ENCODE results near the gene ZMIZ1.
A peak's percentile ranks its signal among the peaks of the same experiment; 100 is the strongest.

The ZMIZ1 gene

DNA sequence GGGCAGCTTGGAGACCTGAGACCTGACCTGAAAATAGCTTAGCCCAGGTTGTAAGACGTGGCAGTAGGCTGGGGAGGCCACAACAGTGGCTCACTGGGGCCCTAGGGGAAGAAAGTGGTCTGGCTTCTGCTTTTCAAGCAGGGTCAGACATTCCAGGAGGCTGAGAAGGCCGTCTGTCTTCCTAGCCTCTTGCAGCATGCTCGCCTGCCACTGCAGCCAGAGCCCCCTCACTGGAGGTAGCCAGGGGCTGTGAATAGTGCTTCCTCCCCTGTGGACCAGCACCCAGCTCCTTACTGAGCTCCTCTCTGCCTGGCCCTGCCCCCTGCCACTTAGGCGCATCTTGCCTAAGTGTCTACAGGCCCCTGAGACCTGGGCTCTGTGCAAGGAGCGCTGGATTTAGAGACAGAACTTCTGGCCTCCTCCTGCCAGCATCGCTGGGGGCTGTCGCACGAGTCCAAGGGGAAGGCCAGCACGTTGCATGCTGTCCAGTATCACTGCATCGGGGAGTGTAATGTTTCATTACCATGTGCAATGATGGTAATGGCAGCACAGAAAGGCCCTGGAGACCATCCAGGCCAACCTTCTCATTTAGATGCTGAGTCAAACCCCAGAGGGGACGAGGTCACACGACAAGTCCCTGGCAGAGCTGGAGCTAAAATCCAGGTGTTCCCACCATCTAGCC lies 12.7 kb downstream of the ZMIZ1 start:
- DNase-seq (ENCODE audit: low spot score) (no peak), FAIRE-seq (no peak)

GRCh38 chr10:79082035-79082373 lies 13.2 kb downstream of the ZMIZ1 start:
- FAIRE-seq (no peak), DNase-seq (ENCODE audit: low spot score) (no peak)

DNA sequence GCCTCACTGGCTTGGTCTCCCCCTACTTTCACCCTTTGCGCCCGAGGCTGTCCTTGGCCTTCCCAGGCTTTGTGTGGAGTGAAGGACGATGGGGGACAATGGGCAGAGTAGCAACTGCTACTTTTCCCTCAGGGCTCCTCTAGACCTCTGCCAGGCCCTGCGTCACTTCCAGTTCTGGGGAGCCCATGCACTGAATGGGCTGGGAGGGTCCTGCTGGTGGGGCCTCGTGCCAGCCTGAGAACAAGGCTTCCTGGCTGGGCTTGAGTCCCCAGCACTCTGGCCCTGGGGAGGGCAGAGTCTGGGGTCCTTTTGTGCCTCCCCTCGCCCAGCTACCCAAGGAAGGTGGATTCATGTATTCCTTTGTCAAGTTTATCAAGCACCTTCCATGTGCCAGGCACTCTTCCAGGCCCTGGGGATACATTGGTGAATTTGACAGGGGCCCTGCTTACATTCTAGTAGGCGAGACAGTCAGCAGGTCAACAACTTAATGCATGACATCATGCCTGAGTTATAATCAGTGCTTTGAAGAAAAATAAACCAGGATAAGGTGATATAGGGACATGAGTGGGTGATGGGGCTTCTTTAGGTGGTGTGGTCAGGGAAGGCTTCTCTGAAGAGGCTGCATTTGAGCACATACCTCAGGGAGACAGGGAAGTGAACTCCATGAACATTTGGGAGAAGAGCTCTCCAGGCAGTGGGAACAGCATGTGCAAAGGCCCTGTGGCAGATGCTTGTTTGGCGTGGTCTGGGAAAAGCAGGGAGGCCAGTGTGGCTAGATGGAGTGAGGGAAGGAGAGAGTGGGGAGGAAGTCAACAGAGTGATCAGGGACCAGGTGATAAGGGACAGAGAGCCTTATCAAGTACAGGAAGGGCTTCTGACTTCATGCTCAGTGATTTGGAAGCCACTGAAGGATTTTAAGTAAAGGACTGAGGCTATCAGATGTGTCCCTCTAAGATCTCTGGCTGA lies 14.1 kb downstream of the ZMIZ1 start:
- no peak for DNase-seq (ENCODE audit: low spot score)
- no peak for FAIRE-seq

GRCh38 chr10:79084012-79084971 lies 15.5 kb downstream of the ZMIZ1 start:
- FAIRE-seq, result no peak

DNA sequence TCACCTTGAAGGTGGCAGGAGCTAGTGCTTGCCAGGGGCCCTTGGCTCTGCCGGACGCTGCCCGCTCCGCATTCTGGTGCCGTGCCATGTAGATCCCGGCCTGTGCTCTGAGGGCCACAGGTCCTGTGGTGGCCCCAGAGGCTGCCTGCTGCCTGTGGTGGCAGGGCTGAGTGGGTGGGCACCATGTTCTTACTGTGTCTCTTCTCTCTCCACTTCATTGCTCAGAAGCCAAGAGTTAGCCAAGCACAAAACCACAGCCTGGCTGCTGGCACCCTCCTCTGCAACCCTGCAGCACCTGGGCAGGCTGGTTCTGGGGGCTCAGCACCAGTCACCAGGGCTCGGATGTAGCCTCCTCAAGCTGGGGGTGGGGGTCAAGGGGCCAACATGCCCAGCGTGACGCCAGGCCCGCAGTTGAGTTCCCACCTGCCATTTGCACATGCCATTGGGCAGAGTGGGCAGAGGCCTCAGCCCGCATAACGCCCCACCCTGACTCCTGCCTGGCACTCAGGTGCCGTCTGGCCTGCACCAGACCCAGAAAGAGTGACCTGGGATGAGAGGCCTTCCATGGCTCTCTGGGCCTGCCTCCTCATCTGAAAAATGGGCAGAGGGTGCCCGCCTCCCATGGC lies 16.3 kb downstream of the ZMIZ1 start:
- FAIRE-seq, result no peak
- DNase-seq (ENCODE audit: low spot score), result no peak

More at GRCh38 chr10:79084012-79084971, 15.5 kb downstream of the ZMIZ1 start:
- peak; percentile 64 for DNase-seq (ENCODE audit: low spot score)

DNA sequence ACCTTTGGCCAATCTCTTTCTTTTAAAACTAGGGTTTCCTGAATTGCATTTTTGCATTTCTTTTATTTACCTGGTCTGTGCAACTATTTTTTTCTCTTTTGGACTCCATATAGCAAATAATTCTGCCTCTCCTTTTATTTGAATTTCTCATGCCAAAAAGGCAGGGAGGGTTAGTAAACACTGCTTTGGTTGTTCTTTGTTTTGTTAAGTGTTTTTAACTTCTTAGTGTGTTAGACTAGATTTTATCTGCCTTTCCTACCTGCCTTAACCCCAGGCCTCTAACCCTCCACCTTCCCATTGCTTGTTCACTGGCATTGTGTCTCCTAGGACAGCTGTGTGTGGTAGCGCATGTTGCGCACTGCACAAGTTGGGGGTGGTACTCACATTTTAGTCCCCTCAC lies 18.1 kb downstream of the ZMIZ1 start:
- no peak for FAIRE-seq

DNA sequence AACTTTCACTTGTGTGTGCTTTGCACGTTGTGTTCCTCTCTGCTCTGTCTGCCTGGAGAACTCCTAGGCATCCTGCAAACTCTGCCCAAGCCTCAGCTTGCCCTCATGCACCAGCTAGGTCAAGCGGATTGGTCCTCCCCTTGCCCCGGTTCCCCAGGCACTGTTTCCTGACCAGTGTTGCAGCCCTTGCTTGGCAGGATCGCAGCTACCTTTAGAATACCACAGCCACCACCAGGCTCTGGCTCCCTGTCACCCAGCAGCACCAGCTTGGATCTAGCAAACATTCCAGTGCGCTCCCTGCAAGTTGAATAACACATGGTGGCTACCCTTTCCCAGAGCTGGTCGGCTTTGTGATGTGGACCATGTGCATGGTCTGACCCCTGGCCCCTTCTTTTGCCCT lies 19.0 kb downstream of the ZMIZ1 start:
- FAIRE-seq (no peak), DNase-seq (ENCODE audit: low spot score) (no peak)

More for the DNA sequence above, 18.1 kb downstream of the ZMIZ1 start:
- DNase-seq (ENCODE audit: low spot score), result no peak

- FAIRE-seq (no peak), DNase-seq (ENCODE audit: low spot score) (no peak)
These were observed 19.4 kb downstream of the ZMIZ1 start for GRCh38 chr10:79088176-79088575.

DNA sequence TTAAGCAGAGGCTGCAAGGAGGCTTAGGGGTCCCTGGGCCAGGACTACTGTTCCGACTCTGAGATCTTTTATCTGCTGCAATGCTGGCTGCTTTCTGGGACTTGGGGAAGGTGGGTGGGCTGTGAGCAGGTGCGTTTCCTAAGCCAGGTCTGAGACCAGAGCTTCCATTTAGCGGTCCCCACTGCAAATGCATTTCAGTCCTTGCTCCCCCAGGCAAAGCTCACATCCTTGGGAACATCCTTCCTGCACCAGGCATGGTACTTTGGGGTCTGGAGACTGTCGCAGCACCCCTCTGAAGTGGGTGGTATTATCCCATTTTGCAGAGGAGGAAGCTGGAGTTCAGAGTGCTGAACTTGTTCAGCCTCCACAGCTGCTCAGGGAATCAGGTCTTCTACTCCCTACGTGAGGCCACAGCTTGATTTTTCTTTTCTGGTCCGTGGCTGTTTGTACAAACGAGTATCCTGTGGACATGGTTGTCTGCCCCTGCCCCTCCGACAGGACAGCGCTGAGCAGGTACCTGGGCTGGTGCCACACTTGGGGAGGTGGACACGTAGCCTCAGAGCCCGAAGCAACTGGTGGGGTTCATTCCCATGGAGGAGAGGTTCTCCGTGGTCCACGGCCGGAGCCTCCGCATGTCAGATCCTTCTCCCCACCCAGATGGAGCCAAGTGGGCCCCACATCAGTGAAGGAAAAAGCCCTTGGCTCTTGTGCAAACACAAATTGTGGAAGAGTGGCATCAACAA lies 20.0 kb downstream of the ZMIZ1 start:
- DNase-seq (ENCODE audit: low spot score), result no peak
- no peak for FAIRE-seq

- DNase-seq (ENCODE audit: low spot score) (no peak), FAIRE-seq (no peak)
These were observed 20.9 kb downstream of the ZMIZ1 start for GRCh38 chr10:79089632-79090031.

GRCh38 chr10:79090134-79090803 lies 21.5 kb downstream of the ZMIZ1 start:
- FAIRE-seq, result no peak
- DNase-seq (ENCODE audit: low spot score), result no peak

- DNase-seq (ENCODE audit: low spot score) (no peak), FAIRE-seq (no peak)
These were observed 23.6 kb downstream of the ZMIZ1 start for GRCh38 chr10:79092292-79092896.

- DNase-seq (ENCODE audit: low spot score) (no peak), FAIRE-seq (no peak)
These were observed 25.1 kb downstream of the ZMIZ1 start for GRCh38 chr10:79093658-79094411.

- FAIRE-seq (no peak), DNase-seq (ENCODE audit: low spot score) (no peak)
These were observed 25.8 kb downstream of the ZMIZ1 start for GRCh38 chr10:79094412-79095175.

DNA sequence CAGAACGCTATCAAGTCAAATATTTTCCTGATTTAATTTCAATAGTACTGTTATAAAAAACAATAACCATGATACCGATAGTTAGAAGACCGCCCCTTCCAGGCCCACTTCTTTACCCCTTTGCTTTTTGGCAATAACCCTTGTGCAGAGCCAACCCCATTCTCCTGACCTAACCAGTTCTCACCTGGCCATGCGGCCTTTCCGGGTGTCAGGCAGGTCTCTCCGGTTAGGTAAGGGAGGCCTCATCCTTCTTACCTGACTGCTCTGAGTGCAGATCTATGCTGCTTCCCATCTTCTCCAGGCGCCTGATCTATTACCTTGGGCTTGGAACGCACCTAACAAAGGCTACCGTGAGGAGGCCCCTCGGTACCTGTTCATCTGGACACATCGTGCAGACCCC lies 26.6 kb downstream of the ZMIZ1 start:
- FAIRE-seq (no peak), DNase-seq (ENCODE audit: low spot score) (no peak)

DNA sequence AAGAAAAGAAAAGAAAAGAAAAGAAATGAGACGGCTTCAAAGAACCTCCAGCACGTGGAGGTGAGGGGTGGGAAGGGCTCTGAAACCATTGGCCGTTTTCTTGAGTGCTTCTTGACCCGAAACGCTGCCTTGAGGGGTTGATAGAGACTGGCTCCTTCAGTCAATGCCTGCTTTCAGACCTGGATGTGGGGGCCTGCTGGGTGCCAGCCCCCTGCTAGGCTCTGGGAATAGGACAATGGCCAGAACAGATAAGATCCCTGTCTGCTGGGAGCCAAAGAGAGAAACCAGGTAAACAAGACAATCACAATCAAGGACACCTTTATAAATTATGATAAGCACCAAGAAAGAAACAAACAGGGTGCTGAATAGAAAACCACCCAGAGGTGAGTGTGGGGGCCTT lies 27.7 kb downstream of the ZMIZ1 start:
- FAIRE-seq (no peak), DNase-seq (ENCODE audit: low spot score) (no peak)

- no peak for FAIRE-seq
These were observed 28.5 kb downstream of the ZMIZ1 start for GRCh38 chr10:79097021-79097872.

More at GRCh38 chr10:79097021-79097872, 28.5 kb downstream of the ZMIZ1 start:
- DNase-seq (ENCODE audit: low spot score), result no peak

All from urothelium cell line (cell line).